GM18498 (cell line): ENCODE measurements around the gene GRK5.

Experiments used
- ATAC-seq: cut with Tn5 transposase; IDR thresholded peaks from one replicate; pipeline ENCODE4 v1.9.1; 2021; ENCODE audit warnings: mild to moderate bottlenecking, moderate library complexity; ENCODE audit not compliant: unreplicated experiment

GRK5 gene

GRCh38 chr10:119197921-119198320 is 9.4 kb upstream of the GRK5 start:
- no peak for ATAC-seq

DNA sequence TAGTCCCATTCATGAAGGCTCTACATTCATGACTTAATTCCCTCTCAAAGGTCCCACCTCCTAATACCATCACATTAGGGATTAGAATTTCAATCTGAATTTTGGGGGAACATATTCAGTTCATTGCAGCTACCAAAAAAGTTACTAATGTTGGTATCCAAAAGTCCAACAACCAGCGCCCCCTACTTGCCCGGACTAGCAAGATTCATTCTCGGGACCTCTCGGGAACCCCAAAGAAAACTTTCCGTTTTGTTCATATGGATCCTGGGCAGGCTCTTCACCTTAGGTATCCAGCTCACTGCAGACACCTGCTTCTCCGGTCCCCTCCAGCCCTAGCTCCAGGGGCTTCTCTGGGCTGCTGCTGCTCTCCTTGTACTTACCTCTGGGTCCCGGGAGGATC is 8.9 kb upstream of the GRK5 start:
- no peak for ATAC-seq

DNA sequence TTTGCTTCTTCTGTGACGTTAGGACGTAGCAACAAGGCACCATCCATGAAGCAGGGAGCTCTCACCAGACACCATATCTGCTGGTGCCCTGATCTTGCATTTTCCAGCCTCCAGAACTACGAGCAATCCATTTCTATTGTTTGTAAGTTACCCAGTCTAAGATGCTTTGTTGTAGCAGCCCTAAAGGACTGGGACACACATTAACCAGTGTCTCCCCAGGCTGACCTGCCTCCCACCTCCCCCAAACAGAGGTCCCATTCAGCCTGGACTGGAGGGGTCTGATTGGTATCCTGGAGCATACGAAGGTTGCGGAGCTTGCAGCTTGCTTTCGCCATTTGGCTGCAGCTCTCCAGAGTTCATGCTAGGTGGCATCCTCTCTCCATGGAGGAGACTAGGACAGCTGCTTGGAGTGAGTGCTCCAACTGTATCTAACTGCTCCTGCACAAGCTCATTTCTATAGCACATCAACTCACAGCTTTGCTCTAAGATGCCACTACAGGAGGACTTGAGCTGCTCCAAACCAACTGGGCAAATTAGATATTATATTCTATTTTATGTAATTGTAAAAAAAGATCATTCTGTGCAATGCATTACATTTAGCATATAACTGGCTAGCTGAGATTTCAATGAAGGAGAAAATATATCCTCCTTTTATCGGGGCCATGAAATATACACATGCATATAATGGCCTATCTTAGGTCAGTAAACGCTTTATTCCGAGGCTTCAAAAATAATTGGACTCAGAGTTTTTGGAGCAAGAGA is 8.0 kb upstream of the GRK5 start:
- ATAC-seq: peak; percentile 57

- ATAC-seq: no peak
These were observed 6.1 kb upstream of the GRK5 start for GRCh38 chr10:119201233-119201632.

DNA sequence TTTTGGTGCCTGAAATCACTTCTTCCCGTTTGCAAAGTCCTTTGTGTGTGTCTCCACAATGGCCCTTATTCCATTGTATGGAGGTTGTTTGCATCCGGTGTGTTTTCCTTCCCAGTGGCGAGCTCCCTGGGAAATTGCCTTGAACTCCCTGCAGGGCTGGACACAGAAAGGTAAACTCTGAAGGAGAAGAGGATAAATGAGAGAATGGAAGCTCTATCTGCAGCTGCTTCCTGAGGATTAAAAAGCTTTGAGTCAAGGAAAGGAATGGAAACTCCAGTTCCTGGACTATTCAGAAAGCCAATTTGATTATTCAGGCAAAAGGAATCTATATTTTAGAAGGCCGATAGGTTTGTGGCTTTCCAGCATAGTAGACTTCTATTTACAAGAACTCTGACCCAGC is 4.4 kb upstream of the GRK5 start:
- ATAC-seq: no peak

DNA sequence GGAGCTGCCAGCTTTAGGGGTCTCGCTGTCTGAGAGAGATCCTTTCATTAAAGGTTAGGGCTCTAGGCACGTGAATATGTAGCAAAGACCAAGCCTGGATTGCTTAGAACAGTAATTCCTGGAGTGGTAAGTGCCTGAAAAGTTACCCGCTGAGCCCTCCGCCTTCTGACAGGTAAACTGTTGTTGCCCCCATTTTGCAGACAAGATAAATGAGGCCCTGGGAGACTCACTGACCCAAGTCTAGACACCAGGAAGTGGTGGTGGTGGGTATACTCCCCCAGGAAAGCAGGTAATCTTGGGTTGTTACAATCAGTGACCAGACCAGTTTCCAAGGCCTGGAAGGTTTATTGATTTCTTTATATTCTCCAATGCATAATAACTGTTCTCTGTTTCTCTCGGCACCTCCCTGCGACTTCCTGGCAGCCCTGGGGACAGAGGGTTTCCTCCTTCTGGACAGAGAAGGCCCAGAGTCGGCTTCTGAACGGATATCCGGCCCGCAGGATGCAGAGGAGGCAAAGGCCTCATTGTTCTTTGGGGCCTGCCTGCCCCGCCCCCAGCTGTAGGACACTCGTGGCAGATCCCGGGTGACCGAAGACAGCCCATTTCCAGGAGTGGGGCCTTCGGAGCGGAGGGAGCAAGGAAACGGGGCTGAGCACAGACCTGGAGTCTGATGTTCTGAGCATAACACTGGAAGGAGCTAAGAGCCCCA is 1.3 kb upstream of the GRK5 start:
- ATAC-seq: peak; percentile 20

- peak; percentile 62 for ATAC-seq
These were observed 587 bp upstream of the GRK5 start for GRCh38 chr10:119206603-119207365.

GRCh38 chr10:119207713-119208552 is 562 bp downstream of the GRK5 start:
- peak; percentile 13 for ATAC-seq

DNA sequence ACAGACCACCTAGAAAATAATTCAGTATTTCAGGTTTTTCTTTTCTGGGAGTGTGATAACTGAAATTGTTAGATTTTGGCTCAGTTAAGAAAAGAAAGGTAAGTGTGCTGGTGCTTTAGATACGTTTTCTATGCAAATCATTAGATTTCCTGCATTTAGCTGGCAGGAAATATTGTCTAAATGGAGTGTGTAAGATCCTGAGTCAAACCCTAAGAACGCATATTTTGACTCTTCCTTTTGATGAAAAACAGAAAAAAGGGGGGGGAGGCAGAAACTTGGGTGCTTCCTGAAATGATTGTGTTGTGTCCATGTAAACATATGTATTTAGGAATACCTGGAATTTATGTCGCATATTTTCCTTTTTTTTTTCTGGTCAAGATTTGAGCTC is 1.2 kb downstream of the GRK5 start:
- ATAC-seq: no peak

DNA sequence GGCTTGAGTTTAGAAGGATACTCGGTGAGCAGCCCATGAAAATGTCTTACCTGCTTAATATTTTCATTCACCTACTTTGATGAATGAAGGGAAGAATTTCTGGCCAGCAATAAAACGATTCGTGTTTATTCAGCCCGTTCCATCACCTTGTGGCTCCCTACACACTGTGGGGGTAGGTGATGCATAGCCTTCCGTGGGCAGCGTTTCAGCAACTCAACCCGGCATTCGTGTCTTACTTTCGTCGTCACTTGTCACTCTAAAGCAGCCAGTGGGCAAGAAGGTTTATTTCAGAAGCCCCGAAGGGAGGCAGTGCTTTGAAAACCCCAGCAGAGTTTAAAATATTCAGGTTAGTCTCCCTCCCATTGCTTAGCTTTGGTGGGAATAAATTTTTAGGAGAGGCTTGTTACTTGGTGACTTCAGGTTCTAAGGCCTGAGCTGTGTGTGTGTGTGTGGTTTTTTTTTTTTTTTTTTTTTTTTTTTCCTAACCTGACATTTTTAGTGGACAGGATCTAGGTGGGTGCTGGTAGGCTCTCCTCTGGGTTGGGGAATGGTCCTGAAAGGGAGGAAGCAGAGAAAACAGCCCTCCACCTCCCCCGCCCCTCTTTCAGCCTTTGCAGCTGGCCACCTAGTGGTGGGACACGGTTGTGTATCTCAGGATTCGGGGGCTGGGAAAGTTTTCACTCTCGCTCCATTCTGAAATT is 1.8 kb downstream of the GRK5 start:
- ATAC-seq: no peak

GRCh38 chr10:119209736-119210355 is 2.5 kb downstream of the GRK5 start:
- no peak for ATAC-seq

- no peak for ATAC-seq
These were observed 3.3 kb downstream of the GRK5 start for GRCh38 chr10:119210633-119211032.

DNA sequence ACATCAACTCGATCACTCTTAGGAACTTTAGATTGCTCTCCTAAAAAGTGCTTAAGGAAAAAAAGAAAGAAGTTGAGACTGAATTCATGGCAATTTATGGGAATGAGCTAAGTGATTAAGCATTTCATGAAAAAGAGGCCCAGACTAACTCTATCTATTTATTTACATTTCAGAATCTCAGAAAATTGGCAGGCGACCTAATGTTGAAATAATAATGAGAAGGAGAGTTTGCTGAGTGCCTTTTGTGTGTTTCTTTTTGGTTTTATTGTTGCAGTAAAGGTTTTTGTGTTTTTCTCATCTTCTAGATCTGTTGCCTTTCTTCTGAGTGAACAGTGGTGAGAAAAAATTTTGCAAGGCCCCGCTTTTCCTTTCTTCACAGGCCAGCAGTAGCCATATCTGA is 3.8 kb downstream of the GRK5 start:
- ATAC-seq: no peak

- ATAC-seq: no peak
These were observed 4.5 kb downstream of the GRK5 start for GRCh38 chr10:119211625-119212441.

GRCh38 chr10:119215371-119215770 is 8.0 kb downstream of the GRK5 start:
- no peak for ATAC-seq

DNA sequence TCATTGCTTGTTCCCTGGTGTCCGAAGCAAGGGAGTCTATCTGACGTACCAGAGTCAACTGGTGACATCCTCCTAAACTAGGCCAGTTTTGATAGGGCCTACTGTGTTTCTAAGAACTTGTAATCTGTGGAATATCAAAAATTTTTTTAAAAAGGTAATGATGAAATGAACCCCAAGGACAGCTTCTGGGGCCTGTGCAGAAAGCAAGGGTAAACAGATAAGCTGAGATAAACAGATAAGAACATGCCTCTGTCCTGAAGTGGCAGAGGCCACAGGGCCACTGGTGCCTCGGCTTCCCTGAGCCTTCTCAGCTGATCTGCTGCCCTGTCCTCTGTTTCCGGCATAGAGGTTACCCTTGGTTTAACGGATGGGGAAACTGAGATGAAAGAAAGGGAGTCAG is 8.8 kb downstream of the GRK5 start:
- ATAC-seq: no peak

- no peak for ATAC-seq
These were observed 10.0 kb downstream of the GRK5 start for GRCh38 chr10:119217401-119217800.

DNA sequence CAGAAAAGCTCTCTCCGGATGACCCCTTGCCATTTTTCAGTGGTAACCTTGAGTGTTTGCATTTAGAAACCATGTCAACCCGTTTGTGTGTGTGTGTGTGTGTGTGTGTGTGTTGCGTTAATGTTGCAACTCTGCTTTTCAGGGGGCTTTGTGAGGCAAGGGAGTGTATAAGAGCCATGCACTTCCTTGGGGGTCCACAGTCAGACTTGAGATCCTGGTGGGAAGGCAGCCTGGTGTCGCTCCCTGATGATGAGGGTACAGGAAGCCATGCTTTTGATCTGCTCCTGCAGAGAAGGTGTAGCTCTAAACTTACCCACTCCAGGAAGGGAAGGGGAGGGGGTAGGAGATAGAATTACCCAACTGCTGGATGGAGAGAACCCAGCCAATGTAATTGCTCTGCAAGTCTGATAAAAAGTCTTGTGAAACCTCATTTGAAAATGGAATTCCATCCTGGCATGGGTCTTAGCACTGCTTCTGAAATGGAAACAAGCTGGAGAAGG is 10.7 kb downstream of the GRK5 start:
- no peak for ATAC-seq

- no peak for ATAC-seq
These were observed 12.5 kb downstream of the GRK5 start for GRCh38 chr10:119219871-119220270.
